Activated naive CD8-positive, alpha-beta T cell treated with anti-CD3 and anti-CD28 coated beads, Interleukin-2, amount 10 ng/mL, durations not matched to agents 7 days and 5 days (primary cell): ENCODE data around the gene CUEDC1. TPM values are rescaled to one million over a fixed set of nuclear protein-coding genes. Genes with fewer than 3 reads are reported as not detected.

ENCODE experiments used
- ATAC-seq: fragments of 150-1000 bp; cut with Tn5 transposase; one replicate; pipeline ENCODE4 v1.10.0; 2021; ENCODE audit warnings: low read depth, moderate library complexity
- POLR2A ChIA-PET: fragments of 350-600 bp; sonication (Branson Sonifier 250); formaldehyde crosslinking; loops from one replicate; lab custom pipeline; 2021; ENCODE audit warnings: antibody characterized with exemption; lab: Charles Lee
- DNase-seq: peaks from one replicate; pipeline ENCODE4 v3.0.0; 2021
- H3K27ac Mint-ChIP-seq: one replicate; pipeline ENCODE4 v1.8.0; 2022; ENCODE audit warnings: mild to moderate bottlenecking, mixed read lengths
- H3K27me3 Mint-ChIP-seq: one replicate; pipeline ENCODE4 v1.8.0; 2022; ENCODE audit warnings: mild to moderate bottlenecking, moderate library complexity, mixed read lengths
- H3K36me3 Mint-ChIP-seq: one replicate; pipeline ENCODE4 v1.8.0; 2021; ENCODE audit warnings: mild to moderate bottlenecking, mixed read lengths
- H3K4me1 Mint-ChIP-seq: one replicate; pipeline ENCODE4 v1.8.0; 2021; ENCODE audit warnings: mixed read lengths
- H3K4me3 Mint-ChIP-seq: one replicate; pipeline ENCODE4 v1.8.0; 2022; ENCODE audit warnings: mild to moderate bottlenecking, moderate library complexity, mixed read lengths
- H3K9me3 Mint-ChIP-seq: one replicate; pipeline ENCODE4 v1.8.0; 2021; ENCODE audit warnings: mixed read lengths
- total RNA-seq, 2 experiments: library from RNA; stranded (reverse); gene quantifications; one replicate each; pipeline ENCODE4 v1.2.3, GENCODE V29; 2021

The CUEDC1 gene
- total RNA-seq, 2 experiments from 2014 or later: 0.28 to 1.2 TPM

DNA sequence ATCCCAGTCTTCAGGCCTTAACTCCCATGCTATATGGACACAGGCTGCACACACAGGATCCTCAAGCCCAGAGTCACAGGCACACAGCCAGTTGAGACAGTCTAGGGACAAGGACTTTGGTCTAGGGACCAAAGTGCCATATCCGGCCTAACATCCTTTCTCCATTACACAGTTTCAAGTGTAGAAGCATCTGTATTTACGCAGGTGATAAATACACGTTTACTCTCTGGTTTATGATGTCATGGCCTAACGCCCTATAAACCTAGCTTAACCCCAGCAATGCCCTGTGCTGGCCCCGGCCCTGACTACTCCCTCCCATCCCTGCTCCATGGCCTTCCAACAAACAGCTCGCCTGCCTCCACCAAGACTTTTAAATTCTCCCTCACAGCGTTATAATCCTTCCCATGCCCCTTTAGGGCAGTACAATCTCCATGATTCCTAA lies 17.1 kb downstream of the CUEDC1 start:
- peaks cover 9% of the 10 kb centered on the region for H3K4me1 Mint-ChIP-seq
- peaks cover 35% of the 10 kb centered on the region for H3K27me3 Mint-ChIP-seq
- H3K9me3 Mint-ChIP-seq: no peaks in the 10 kb centered on the region
- no peak for ATAC-seq
- H3K27ac Mint-ChIP-seq: no peak overlapping the region
- H3K36me3 Mint-ChIP-seq: no peaks in the 10 kb centered on the region
- no peak for DNase-seq
- POLR2A ChIA-PET: no interaction called here
- no peak overlapping the region for H3K4me3 Mint-ChIP-seq

GRCh38 chr17:57937492-57937891 lies 17.7 kb downstream of the CUEDC1 start:
- H3K4me3 Mint-ChIP-seq: no peak overlapping the region
- H3K36me3 Mint-ChIP-seq: no peaks in the 10 kb centered on the region
- ATAC-seq: no peak
- H3K27me3 Mint-ChIP-seq: peaks cover 35% of the 10 kb centered on the region
- H3K4me1 Mint-ChIP-seq: peaks cover 9% of the 10 kb centered on the region
- DNase-seq: no peak
- H3K9me3 Mint-ChIP-seq: no peaks in the 10 kb centered on the region
- no peak overlapping the region for H3K27ac Mint-ChIP-seq
- POLR2A ChIA-PET: no interaction called here

DNA sequence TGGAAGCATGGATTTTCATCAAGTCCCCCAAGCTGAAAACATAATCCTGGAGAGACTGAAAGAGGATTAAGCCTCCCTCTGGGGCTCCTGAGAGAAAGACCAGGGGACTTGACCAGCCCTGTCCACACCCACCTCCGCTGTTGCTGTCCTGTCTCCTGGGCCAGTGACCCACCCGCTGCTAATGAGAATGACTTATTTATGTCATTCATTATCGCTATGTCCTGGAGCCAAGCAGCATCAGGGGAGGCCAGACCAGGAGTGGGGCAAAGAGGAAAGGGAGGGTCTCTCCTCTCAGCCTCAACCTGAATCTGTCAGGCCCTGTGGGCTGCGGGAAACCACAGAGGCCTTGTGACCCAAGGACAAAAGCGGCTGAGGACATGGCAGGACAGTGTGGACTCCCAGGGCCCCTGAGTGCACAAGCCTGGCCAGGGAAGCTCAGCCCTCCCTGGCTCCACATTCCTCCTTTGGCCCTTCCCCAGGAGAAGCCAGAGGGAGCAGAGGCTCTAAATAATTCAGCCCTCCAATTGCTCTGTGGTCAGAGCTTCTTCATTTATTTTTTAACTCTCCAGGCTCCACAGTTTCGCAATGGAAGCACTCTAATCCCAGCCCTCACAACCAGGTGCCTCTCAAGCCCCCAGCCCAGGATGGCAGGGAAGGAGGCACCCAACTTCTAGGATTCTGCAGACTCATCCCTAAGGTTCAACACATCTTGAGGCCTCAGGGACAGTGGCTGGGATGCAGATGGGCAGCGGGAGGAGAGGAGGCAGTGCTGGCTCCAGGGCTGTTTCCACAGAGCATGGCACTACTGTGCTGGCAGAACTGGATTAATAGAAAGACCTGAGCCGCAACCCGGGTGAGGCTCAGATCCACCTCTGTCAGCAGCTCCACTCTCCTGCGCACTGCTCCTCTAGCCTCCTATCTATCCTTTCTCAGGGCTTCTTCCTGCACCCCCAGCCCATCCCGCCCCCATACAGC lies 19.1 kb downstream of the CUEDC1 start:
- POLR2A ChIA-PET: no interaction called here
- H3K27ac Mint-ChIP-seq: no peak overlapping the region

GRCh38 chr17:57931488-57932137 lies 23.6 kb downstream of the CUEDC1 start:
- DNase-seq (no peak), ATAC-seq (no peak)
- H3K4me1 Mint-ChIP-seq: no peaks in the 10 kb centered on the region
- H3K27ac Mint-ChIP-seq: no peak overlapping the region
- POLR2A ChIA-PET: no interaction called here
- H3K27me3 Mint-ChIP-seq: peaks cover 29% of the 10 kb centered on the region
- no peaks in the 10 kb centered on the region for H3K36me3 Mint-ChIP-seq
- no peak overlapping the region for H3K4me3 Mint-ChIP-seq
- no peaks in the 10 kb centered on the region for H3K9me3 Mint-ChIP-seq

More for the DNA sequence above, 19.1 kb downstream of the CUEDC1 start:
- no peaks in the 10 kb centered on the region for H3K36me3 Mint-ChIP-seq
- DNase-seq (no peak), ATAC-seq (no peak)
- peaks cover 31% of the 10 kb centered on the region for H3K27me3 Mint-ChIP-seq
- peaks cover 6% of the 10 kb centered on the region for H3K4me1 Mint-ChIP-seq
- no peak overlapping the region for H3K4me3 Mint-ChIP-seq
- no peaks in the 10 kb centered on the region for H3K9me3 Mint-ChIP-seq

DNA sequence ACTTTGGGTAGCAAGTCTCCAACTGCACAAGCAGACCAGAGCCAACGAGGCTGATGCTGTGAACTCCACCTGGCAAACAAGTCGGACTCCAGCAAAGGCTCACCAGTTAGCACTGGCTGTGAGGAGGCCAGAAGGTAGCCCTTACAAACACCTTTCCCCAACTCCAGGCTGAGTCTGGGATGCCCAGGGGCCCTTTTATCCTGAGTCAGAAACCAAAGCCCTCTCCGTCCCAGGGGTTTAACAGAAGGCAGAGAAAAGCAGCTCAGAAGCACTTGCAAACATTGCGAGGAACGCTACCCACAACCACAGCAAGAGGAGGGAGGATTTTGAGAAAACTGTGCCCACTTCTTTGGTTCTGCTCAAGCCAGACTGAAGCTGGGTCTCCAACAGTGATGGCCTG lies 25.0 kb downstream of the CUEDC1 start:
- Mint-ChIP-seq H3K4me1 (no peaks in the 10 kb centered on the region), H3K9me3 (no peaks in the 10 kb centered on the region), H3K27ac (no peak overlapping the region), H3K36me3 (no peaks in the 10 kb centered on the region), H3K4me3 (no peak overlapping the region), H3K27me3 (peaks cover 32% of the 10 kb centered on the region)
- DNase-seq (no peak), ATAC-seq (no peak)
- POLR2A ChIA-PET: no interaction called here

DNA sequence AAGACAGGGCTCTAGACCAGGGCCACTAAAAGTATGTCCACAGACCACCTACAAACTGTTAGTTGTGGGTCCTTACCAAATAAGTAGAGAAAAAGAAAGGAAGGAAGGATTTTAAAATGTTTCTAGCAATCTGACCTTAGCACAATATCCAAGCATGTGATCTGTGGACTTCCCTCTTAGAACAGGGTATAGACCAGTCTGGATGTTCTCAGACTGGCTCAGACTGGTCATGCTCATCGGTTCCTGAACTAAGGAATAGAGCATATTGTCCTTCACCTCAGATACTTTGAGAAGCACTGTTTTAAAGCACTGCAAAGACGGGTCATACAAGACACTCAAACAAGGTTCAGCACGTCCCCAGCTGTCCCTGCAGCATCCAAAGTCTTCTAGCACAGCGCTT lies 25.8 kb downstream of the CUEDC1 start:
- Mint-ChIP-seq H3K9me3 (no peaks in the 10 kb centered on the region), H3K27me3 (peaks cover 34% of the 10 kb centered on the region), H3K36me3 (no peaks in the 10 kb centered on the region), H3K27ac (no peak overlapping the region), H3K4me3 (no peak overlapping the region), H3K4me1 (peaks cover 4% of the 10 kb centered on the region)
- POLR2A ChIA-PET: no interaction called here
- ATAC-seq: no peak
- no peak for DNase-seq

- H3K36me3 Mint-ChIP-seq: no peaks in the 10 kb centered on the region
- peaks cover 4% of the 10 kb centered on the region for H3K4me1 Mint-ChIP-seq
- no peaks in the 10 kb centered on the region for H3K9me3 Mint-ChIP-seq
- no peak for ATAC-seq
- H3K27me3 Mint-ChIP-seq: peaks cover 34% of the 10 kb centered on the region
- DNase-seq: no peak
- no peak overlapping the region for H3K27ac Mint-ChIP-seq
- no peak overlapping the region for H3K4me3 Mint-ChIP-seq
- POLR2A ChIA-PET: no interaction called here
Measured at GRCh38 chr17:57928928-57929327, 26.3 kb downstream of the CUEDC1 start.

DNA sequence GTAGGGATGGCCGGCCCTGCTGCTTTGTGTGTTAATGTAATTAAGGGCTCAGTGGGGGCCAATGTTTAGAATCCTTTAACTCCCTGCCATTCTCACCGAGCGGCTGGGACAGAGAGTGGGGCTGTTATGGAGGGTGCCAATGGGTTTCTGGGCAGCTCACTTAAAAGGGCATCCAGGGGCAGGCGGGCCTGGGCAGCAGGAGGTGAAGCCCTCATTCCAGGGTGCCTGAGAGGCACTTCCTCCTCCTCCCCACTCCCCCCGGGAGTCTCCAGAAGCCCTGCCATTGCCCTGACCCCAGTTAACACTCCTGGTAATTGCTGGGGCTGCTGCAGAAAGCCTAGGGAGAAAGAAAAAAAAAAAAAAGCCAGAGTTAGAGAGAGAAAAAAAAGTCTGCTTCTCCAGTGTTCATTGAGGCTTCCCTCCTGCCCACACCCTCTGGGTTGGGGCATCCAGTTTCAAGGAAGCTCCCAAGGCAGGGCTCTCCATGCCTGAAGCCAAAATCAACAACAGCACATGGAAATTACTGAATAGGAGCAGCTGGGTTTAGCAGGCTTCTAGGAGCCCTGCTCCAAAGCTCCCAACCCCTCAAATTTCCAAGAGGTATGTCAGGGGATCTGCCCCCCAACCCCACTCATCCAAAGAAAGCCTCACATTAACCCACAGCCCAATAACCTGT lies 28.0 kb downstream of the CUEDC1 start:
- Mint-ChIP-seq H3K27me3 (peaks cover 34% of the 10 kb centered on the region), H3K36me3 (no peaks in the 10 kb centered on the region), H3K9me3 (peaks cover 2% of the 10 kb centered on the region), H3K4me1 (peaks cover 11% of the 10 kb centered on the region), H3K27ac (no peak overlapping the region), H3K4me3 (no peak overlapping the region)
- DNase-seq: no peak
- POLR2A ChIA-PET: no interaction called here
- ATAC-seq: no peak

DNA sequence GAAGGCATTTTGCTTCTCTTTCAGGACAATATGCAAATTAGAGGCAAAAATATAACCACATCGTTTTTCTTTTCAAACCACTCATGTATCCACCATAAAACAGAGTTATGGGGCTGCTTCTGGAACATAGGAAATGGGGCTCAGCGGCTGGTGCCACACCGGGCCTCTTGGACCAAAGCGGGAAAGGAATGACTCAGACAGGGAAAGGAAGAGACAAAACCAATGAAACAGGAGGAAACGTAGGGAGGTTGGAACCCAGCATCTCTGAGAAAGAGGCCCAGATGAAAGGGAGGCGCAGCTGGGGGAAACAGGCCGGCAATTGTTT lies 28.5 kb downstream of the CUEDC1 start:
- Mint-ChIP-seq H3K9me3 (peaks cover 2% of the 10 kb centered on the region), H3K4me1 (peaks cover 11% of the 10 kb centered on the region), H3K4me3 (no peak overlapping the region), H3K36me3 (no peaks in the 10 kb centered on the region), H3K27ac (no peak overlapping the region), H3K27me3 (peaks cover 39% of the 10 kb centered on the region)
- DNase-seq (no peak), ATAC-seq (no peak)
- POLR2A ChIA-PET: no interaction called here

GRCh38 chr17:57925361-57925990 lies 29.7 kb downstream of the CUEDC1 start:
- Mint-ChIP-seq H3K9me3 (peaks cover 2% of the 10 kb centered on the region), H3K27ac (no peak overlapping the region), H3K4me3 (no peak overlapping the region), H3K36me3 (no peaks in the 10 kb centered on the region), H3K4me1 (peaks cover 13% of the 10 kb centered on the region), H3K27me3 (peaks cover 38% of the 10 kb centered on the region)
- DNase-seq (no peak), ATAC-seq (no peak)
- POLR2A ChIA-PET: interaction anchor here (0.6 kb wide), 1 partner anchor 767 kb away, joined by 3 read pairs; no protein-coding TSS in a partner anchor

GRCh38 chr17:57924677-57925076 lies 30.5 kb downstream of the CUEDC1 start:
- DNase-seq (no peak), ATAC-seq (no peak)
- Mint-ChIP-seq H3K27me3 (peaks cover 39% of the 10 kb centered on the region), H3K36me3 (no peaks in the 10 kb centered on the region), H3K9me3 (peaks cover 2% of the 10 kb centered on the region), H3K27ac (no peak overlapping the region), H3K4me3 (no peak overlapping the region), H3K4me1 (peaks cover 13% of the 10 kb centered on the region)
- POLR2A ChIA-PET: interaction anchor here (0.6 kb wide), 1 partner anchor 768 kb away, joined by 3 read pairs; no protein-coding TSS in a partner anchor

- DNase-seq (no peak), ATAC-seq (peak; percentile 39)
- peaks cover 40% of the 10 kb centered on the region for H3K27me3 Mint-ChIP-seq
- H3K9me3 Mint-ChIP-seq: peaks cover 2% of the 10 kb centered on the region
- H3K36me3 Mint-ChIP-seq: no peaks in the 10 kb centered on the region
- no peak overlapping the region for H3K4me3 Mint-ChIP-seq
- POLR2A ChIA-PET: interaction anchor here (0.9 to 1.1 kb wide), 2 partner anchors 17 to 20 kb away, joined by 3 read pairs; no protein-coding TSS in a partner anchor
- peaks cover 13% of the 10 kb centered on the region for H3K4me1 Mint-ChIP-seq
- H3K27ac Mint-ChIP-seq: no peak overlapping the region
Measured at GRCh38 chr17:57923182-57923872, 31.9 kb downstream of the CUEDC1 start.
